Liver (tissue), 9 donors: ENCODE data around the gene HMX1. TPM values are rescaled to one million over a fixed set of nuclear protein-coding genes. Genes with fewer than 3 reads are reported as not detected.

Source experiments
- DNase-seq: peaks from one replicate; pipeline ENCODE4 v3.0.0-alpha.2; 2017; ENCODE audit warnings: low spot score
- H3K27ac ChIP-seq, 2 donors: one replicate each; pipeline ENCODE4 v1.7.0; 2013; ENCODE audit warnings: inconsistent platforms in 2 of 2, low read length in 2 of 2, control low read depth in 1 of 2, low read depth in 1 of 2, mild to moderate bottlenecking in 1 of 2
- H3K27me3 ChIP-seq, 4 donors: one replicate each; pipeline versions ENCODE4 v1.6.1 to v1.7.0; 2013; ENCODE audit warnings: low read length in 3 of 4, inconsistent platforms in 1 of 4, mild to moderate bottlenecking in 1 of 4, moderate library complexity in 1 of 4; ENCODE audit not compliant: control insufficient read depth in 4 of 4, insufficient read depth in 4 of 4
- H3K36me3 ChIP-seq, 4 donors: one replicate each; pipeline versions ENCODE4 v1.6.1 to v1.7.0; 2013; ENCODE audit warnings: low read length in 3 of 4, mild to moderate bottlenecking in 3 of 4, low read depth in 1 of 4, moderate library complexity in 1 of 4; ENCODE audit not compliant: control insufficient read depth in 4 of 4, insufficient read depth in 3 of 4
- H3K4me1 ChIP-seq, 4 donors: one replicate each; pipeline versions ENCODE4 v1.6.1 to v1.7.0; 2013; ENCODE audit warnings: low read length in 3 of 4, mild to moderate bottlenecking in 3 of 4, moderate library complexity in 1 of 4; ENCODE audit not compliant: control insufficient read depth in 4 of 4, insufficient read depth in 4 of 4
- H3K4me3 ChIP-seq, 3 donors: one replicate each; pipeline versions ENCODE4 v1.6.1 to v1.7.0; 2013; ENCODE audit warnings: low read length in 3 of 3, control low read depth in 1 of 3, low read depth in 1 of 3, mild to moderate bottlenecking in 1 of 3
- H3K9ac ChIP-seq, 2 donors: one replicate each; pipeline ENCODE4 v1.7.0; 2013; ENCODE audit warnings: low read length in 2 of 2, mild to moderate bottlenecking in 2 of 2, moderate library complexity in 2 of 2, control low read depth in 1 of 2, low read depth in 1 of 2
- H3K9me3 ChIP-seq, 4 donors: one replicate each; pipeline versions ENCODE4 v1.6.1 to v1.7.0; 2013; ENCODE audit warnings: low read length in 3 of 4; ENCODE audit not compliant: control insufficient read depth in 4 of 4
- ATF3 ChIP-seq: IDR thresholded peaks from 2 replicates; pipeline ENCODE4 v1.6.1; 2016; ENCODE audit warnings: antibody characterized with exemption
- CTCF ChIP-seq: fragments of 150-350 bp; IDR thresholded peaks from 2 replicates; pipeline ENCODE4 v1.5.1; 2017; ENCODE audit warnings: improper control_type of control experiment, low read depth, low read length; ENCODE audit not compliant: missing input control
- EGR1 ChIP-seq, 2 donors: IDR thresholded peaks; 2 replicates each; pipeline ENCODE4 v1.6.1; 2016 to 2018; ENCODE audit warnings: antibody characterized with exemption in 2 of 2, low read depth in 2 of 2
- GABPA ChIP-seq, 2 donors: IDR thresholded peaks in 1 of 2; conservative IDR thresholded peaks in 1 of 2; 2 replicates each; pipeline ENCODE4 v1.6.1; 2016; ENCODE audit warnings: antibody characterized with exemption in 2 of 2, mild to moderate bottlenecking in 1 of 2, moderate library complexity in 1 of 2
- HNF4A ChIP-seq, 2 donors: conservative IDR thresholded peaks; 2 replicates each; pipeline ENCODE4 v1.6.1; 2016; ENCODE audit warnings: antibody characterized with exemption in 2 of 2, mild to moderate bottlenecking in 2 of 2
- HNF4G ChIP-seq: IDR thresholded peaks from 2 replicates; pipeline ENCODE4 v1.6.1; 2016; ENCODE audit warnings: antibody characterized with exemption
- NR2F2 ChIP-seq: IDR thresholded peaks from 2 replicates; pipeline ENCODE4 v1.6.1; 2016; ENCODE audit warnings: antibody characterized with exemption
- RAD21 ChIP-seq, 2 donors: IDR thresholded peaks; 2 replicates each; pipeline ENCODE4 v1.6.1; 2016; ENCODE audit warnings: antibody characterized with exemption in 2 of 2, mild to moderate bottlenecking in 2 of 2
- RXRA ChIP-seq, 2 donors: IDR thresholded peaks; 2 replicates each; pipeline ENCODE4 v1.6.1; 2017 to 2018; ENCODE audit warnings: antibody characterized with exemption in 2 of 2, mild to moderate bottlenecking in 1 of 2
- SP1 ChIP-seq: IDR thresholded peaks from 2 replicates; pipeline ENCODE4 v1.6.1; 2018; ENCODE audit warnings: antibody characterized with exemption, mild to moderate bottlenecking
- TAF1 ChIP-seq: conservative IDR thresholded peaks from 2 replicates; pipeline ENCODE4 v1.6.1; 2016; ENCODE audit warnings: antibody characterized with exemption, mild to moderate bottlenecking
- YY1 ChIP-seq: IDR thresholded peaks from 2 replicates; pipeline ENCODE4 v1.6.1; 2016; ENCODE audit warnings: antibody characterized with exemption, mild to moderate bottlenecking
- WGBS: extraction: QIAGEN DNeasy Blood & Tissue Kit; methylation state at CpG from one replicate; pipeline ENCODE4 v1.1.7; 2013; 5-methylcytosine and 5-hydroxymethylcytosine counted together
- polyA plus RNA-seq, 2 donors: library from polyadenylated mRNA; stranded (reverse) in 1 of 2; unstranded in 1 of 2; fragments of 200-250 nt in 1 of 2; fragments of >200 nt in 1 of 2; fragmentation: Nextera tagmentation in 1 of 2; extraction: Ambion mirVana in 1 of 2; gene quantifications; one replicate each; pipeline versions ENCODE4 v1.2.1 to v1.2.3, GENCODE V29; 2013 to 2015
- total RNA-seq, 2 donors: library from RNA; depleted of rRNA; stranded (reverse); fragments of >200 nt; gene quantifications; one replicate each; pipeline ENCODE4 v1.2.3, GENCODE V29; 2014
- TF ChIP-seq, protein P1 (sequence below): IDR thresholded peaks from 2 replicates; pipeline ENCODE4 v1.6.1; 2016; ENCODE audit warnings: antibody characterized with exemption
- TF ChIP-seq, protein P2 (sequence below): IDR thresholded peaks from 2 replicates; pipeline ENCODE4 v1.6.1; 2016; ENCODE audit warnings: antibody characterized with exemption
- TF ChIP-seq, protein P3 (sequence below): IDR thresholded peaks from 2 replicates; pipeline ENCODE4 v1.6.1; 2016; ENCODE audit warnings: antibody characterized with exemption, mild to moderate bottlenecking
- donor health status: healthy.
- donor health status: healthy.
- donor health status: healthy.
- donor health status: healthy.
- donor health status: healthy.

Gene HMX1
- total and polyA plus RNA-seq, 4 donors: not detected

DNA sequence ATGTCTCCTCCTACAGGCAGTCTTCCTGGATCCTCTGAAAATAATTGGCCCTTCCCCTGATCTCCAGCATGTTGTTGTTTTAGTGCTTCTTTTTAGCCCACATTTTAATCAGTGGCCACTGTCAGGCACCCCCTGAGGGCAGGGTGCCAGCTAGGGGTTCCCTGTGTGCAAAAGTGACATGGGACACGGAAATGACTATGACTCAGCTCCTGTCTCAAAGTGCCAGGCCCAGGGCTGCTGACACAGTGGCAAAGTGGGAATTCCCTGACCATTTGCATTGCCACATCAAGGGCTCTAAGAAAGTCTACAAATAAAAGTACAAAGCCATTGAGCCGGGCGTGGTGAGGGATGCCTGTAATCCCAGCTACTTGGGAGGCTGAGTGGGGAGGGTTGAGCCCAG, 24.8 kb downstream of the HMX1 start:
- H3K27ac ChIP-seq: no peak overlapping the region
- H3K9ac ChIP-seq: no peak overlapping the region
- TF ChIP-seq EGR1 (IDR thresholded peaks at IDR 0.05; ENCODE audit: low read depth in 2 of 2) (no peak), NR2F2 (no peak), YY1 (no peak), HNF4G (no peak), ATF3 (no peak), TAF1 (no peak), SP1 (no peak), RAD21 (IDR thresholded peaks at IDR 0.05) (no peak), RXRA (IDR thresholded peaks at IDR 0.05) (no peak), GABPA (IDR thresholded peaks at IDR 0.05 in 1 of 2, conservative IDR thresholded peaks at IDR 0.05 in 1 of 2) (no peak), CTCF (no peak)
- TF ChIP-seq, protein P1, sequence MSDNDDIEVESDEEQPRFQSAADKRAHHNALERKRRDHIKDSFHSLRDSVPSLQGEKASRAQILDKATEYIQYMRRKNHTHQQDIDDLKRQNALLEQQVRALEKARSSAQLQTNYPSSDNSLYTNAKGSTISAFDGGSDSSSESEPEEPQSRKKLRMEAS: no peak
- TF ChIP-seq, protein P2, sequence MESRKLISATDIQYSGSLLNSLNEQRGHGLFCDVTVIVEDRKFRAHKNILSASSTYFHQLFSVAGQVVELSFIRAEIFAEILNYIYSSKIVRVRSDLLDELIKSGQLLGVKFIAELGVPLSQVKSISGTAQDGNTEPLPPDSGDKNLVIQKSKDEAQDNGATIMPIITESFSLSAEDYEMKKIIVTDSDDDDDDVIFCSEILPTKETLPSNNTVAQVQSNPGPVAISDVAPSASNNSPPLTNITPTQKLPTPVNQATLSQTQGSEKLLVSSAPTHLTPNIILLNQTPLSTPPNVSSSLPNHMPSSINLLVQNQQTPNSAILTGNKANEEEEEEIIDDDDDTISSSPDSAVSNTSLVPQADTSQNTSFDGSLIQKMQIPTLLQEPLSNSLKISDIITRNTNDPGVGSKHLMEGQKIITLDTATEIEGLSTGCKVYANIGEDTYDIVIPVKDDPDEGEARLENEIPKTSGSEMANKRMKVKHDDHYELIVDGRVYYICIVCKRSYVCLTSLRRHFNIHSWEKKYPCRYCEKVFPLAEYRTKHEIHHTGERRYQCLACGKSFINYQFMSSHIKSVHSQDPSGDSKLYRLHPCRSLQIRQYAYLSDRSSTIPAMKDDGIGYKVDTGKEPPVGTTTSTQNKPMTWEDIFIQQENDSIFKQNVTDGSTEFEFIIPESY: no peak
- TF ChIP-seq, protein P3, sequence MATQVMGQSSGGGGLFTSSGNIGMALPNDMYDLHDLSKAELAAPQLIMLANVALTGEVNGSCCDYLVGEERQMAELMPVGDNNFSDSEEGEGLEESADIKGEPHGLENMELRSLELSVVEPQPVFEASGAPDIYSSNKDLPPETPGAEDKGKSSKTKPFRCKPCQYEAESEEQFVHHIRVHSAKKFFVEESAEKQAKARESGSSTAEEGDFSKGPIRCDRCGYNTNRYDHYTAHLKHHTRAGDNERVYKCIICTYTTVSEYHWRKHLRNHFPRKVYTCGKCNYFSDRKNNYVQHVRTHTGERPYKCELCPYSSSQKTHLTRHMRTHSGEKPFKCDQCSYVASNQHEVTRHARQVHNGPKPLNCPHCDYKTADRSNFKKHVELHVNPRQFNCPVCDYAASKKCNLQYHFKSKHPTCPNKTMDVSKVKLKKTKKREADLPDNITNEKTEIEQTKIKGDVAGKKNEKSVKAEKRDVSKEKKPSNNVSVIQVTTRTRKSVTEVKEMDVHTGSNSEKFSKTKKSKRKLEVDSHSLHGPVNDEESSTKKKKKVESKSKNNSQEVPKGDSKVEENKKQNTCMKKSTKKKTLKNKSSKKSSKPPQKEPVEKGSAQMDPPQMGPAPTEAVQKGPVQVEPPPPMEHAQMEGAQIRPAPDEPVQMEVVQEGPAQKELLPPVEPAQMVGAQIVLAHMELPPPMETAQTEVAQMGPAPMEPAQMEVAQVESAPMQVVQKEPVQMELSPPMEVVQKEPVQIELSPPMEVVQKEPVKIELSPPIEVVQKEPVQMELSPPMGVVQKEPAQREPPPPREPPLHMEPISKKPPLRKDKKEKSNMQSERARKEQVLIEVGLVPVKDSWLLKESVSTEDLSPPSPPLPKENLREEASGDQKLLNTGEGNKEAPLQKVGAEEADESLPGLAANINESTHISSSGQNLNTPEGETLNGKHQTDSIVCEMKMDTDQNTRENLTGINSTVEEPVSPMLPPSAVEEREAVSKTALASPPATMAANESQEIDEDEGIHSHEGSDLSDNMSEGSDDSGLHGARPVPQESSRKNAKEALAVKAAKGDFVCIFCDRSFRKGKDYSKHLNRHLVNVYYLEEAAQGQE: no peak
- H3K27me3 ChIP-seq: peaks cover 0 to 8% (median 2%) of the 10 kb centered on the region in 4 donors
- H3K36me3 ChIP-seq: no peaks in the 10 kb centered on the region
- peaks cover 0 to 4% (median 2%) of the 10 kb centered on the region in 4 donors for H3K9me3 ChIP-seq
- WGBS: 63% methylated on average over 3 of the region's 3 CpGs
- H3K4me3 ChIP-seq: no peak overlapping the region
- no peak for DNase-seq
- H3K4me1 ChIP-seq: no peaks in the 10 kb centered on the region

GRCh38 chr4:8846046-8846720, 25.5 kb downstream of the HMX1 start:
- H3K27me3 ChIP-seq: peaks cover 0 to 8% (median 2%) of the 10 kb centered on the region in 4 donors
- H3K27ac ChIP-seq: no peak overlapping the region
- peaks cover 0 to 4% (median 2%) of the 10 kb centered on the region in 4 donors for H3K9me3 ChIP-seq
- no peaks in the 10 kb centered on the region for H3K4me1 ChIP-seq
- DNase-seq: no peak
- H3K36me3 ChIP-seq: no peaks in the 10 kb centered on the region
- WGBS: 73% methylated on average over 9 of the region's 9 CpGs
- TF ChIP-seq CTCF (no peak), RXRA (IDR thresholded peaks at IDR 0.05) (no peak), HNF4A (conservative IDR thresholded peaks at IDR 0.05) (no peak), NR2F2 (no peak)
- TF ChIP-seq, protein P3: no peak
- H3K4me3 ChIP-seq: no peak overlapping the region
- no peak overlapping the region for H3K9ac ChIP-seq
